Measurements from ENCODE around the gene ZFAND3.

GRCh38 chr6:38146734-38147027 lies 327.2 kb downstream of the ZFAND3 start:
- TF ChIP-seq CTCF (IDR thresholded peaks at IDR 0.05 in 4 of 5, conservative IDR thresholded peaks at IDR 0.05 in 1 of 5) (no peak), POLR2A (IDR thresholded peaks at IDR 0.05) (no peak)

All from gastrocnemius medialis (tissue), 4 donors.